SH-SY5Y (cell line): ENCODE measurements around the gene DNAJC15.

Source experiments
- GATA2 ChIP-seq: IDR thresholded peaks from 2 replicates; pipeline ENCODE4 v1.6.1; 2011; ENCODE audit warnings: mild to moderate bottlenecking, low read depth, low read length
- GATA3 ChIP-seq: IDR thresholded peaks from 2 replicates; pipeline ENCODE4 v1.6.1; 2011; ENCODE audit warnings: low read depth, mild to moderate bottlenecking, low read length, moderate library complexity

The DNAJC15 gene

GRCh38 chr13:43022934-43023288, 475 bp upstream of the DNAJC15 start:
- TF ChIP-seq GATA3 (no peak), GATA2 (no peak)

GRCh38 chr13:43026262-43026661, 2.9 kb downstream of the DNAJC15 start:
- TF ChIP-seq GATA3 (no peak), GATA2 (no peak)

GRCh38 chr13:43030548-43030947, 7.2 kb downstream of the DNAJC15 start:
- TF ChIP-seq GATA3 (no peak), GATA2 (no peak)

- TF ChIP-seq GATA3 (no peak), GATA2 (no peak)
Observed at GRCh38 chr13:43031881-43032280, 8.5 kb downstream of the DNAJC15 start.

- no peak for TF ChIP-seq GATA3
- TF ChIP-seq GATA2 = no peak
Observed at GRCh38 chr13:43033038-43033437, 9.7 kb downstream of the DNAJC15 start.

GRCh38 chr13:43036351-43037250, 13.2 kb downstream of the DNAJC15 start:
- TF ChIP-seq GATA2 (no peak), GATA3 (no peak)

- TF ChIP-seq GATA3 = no peak
- no peak for TF ChIP-seq GATA2
Observed at GRCh38 chr13:43039966-43040365, 16.6 kb downstream of the DNAJC15 start.

GRCh38 chr13:43041369-43041921, 18.1 kb downstream of the DNAJC15 start:
- TF ChIP-seq GATA3 = no peak
- no peak for TF ChIP-seq GATA2

- TF ChIP-seq GATA3 (no peak), GATA2 (no peak)
Observed at GRCh38 chr13:43042410-43042921, 19.1 kb downstream of the DNAJC15 start.

GRCh38 chr13:43044720-43045301, 21.4 kb downstream of the DNAJC15 start:
- no peak for TF ChIP-seq GATA2
- no peak for TF ChIP-seq GATA3

- no peak for TF ChIP-seq GATA2
- no peak for TF ChIP-seq GATA3
Observed at GRCh38 chr13:43046259-43046658, 22.9 kb downstream of the DNAJC15 start.

- TF ChIP-seq GATA3 (no peak), GATA2 (no peak)
Observed at GRCh38 chr13:43054803-43055802, 31.7 kb downstream of the DNAJC15 start.

GRCh38 chr13:43057653-43058317, 34.4 kb downstream of the DNAJC15 start:
- TF ChIP-seq GATA3 = no peak
- no peak for TF ChIP-seq GATA2

- no peak for TF ChIP-seq GATA2
- TF ChIP-seq GATA3 = no peak
Observed at GRCh38 chr13:43058318-43058674, 34.9 kb downstream of the DNAJC15 start.
